Astrocyte (in vitro differentiated cells and primary cell): ENCODE measurements around the gene MEF2B.

ENCODE experiments used
- CTCF ChIP-seq: IDR thresholded peaks from 2 replicates; pipeline ENCODE4 v1.5.1; 2011; ENCODE audit warnings: low read depth, mild to moderate bottlenecking, inconsistent platforms, low read length, moderate library complexity; ENCODE audit not compliant: insufficient read depth
- EZH2 ChIP-seq: IDR thresholded peaks from 2 replicates; pipeline ENCODE4 v1.6.1; 2012; ENCODE audit warnings: mild to moderate bottlenecking, low read length, inconsistent platforms; ENCODE audit not compliant: insufficient read depth

GRCh38 chr19:19179548-19180441, 9.7 kb upstream of the MEF2B start:
- TF ChIP-seq CTCF (no peak), EZH2 (no peak)
